GM18868 (cell line): ENCODE measurements around the gene LHX4.

Source experiments
- ATAC-seq: cut with Tn5 transposase; IDR thresholded peaks from one replicate; pipeline ENCODE4 v1.9.1; 2021; ENCODE audit warnings: mild to moderate bottlenecking, moderate library complexity; ENCODE audit not compliant: unreplicated experiment

LHX4 gene

DNA sequence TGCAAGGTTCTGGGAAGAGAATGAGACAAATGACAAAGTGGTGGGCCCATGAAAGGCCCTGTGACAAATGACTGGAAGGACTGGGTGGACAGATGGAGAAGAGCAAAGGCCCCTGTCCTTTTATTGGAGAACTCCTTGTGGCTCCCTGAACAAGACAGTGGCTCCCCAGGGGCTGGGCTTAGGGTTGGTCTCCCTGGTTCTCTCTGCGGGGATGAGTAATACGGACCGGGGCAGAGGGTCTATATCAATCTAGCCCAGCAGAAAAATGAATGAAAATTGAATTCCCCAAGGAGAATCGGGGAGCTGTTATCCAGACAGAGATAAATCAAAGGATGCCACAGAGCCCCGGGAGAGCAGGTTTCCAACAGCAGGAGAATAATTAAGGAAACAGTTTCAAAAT lies 5.2 kb upstream of the LHX4 start:
- no peak for ATAC-seq

DNA sequence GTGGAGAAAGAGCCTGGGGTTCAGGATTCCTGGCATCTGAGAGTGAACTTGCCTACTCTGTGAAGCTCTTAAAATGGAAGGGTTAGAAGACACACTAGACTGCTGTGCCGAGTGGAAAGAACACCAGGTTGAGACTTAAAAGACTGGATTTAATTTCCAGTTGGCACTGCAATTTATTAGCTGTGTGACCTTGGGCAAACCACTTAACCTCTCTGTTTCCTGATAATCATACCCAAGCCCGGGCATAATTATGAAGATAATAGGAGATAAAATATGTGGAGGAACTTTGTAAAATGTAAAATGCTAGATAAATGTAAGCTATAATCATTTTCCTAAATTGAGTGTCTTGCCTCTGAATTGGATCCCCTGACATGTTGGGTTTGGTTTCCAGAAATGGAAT lies 4.7 kb upstream of the LHX4 start:
- no peak for ATAC-seq

GRCh38 chr1:180227861-180228647 lies 2.0 kb upstream of the LHX4 start:
- no peak for ATAC-seq

- ATAC-seq, result no peak
Observed at GRCh38 chr1:180228648-180229482, 1.2 kb upstream of the LHX4 start.

DNA sequence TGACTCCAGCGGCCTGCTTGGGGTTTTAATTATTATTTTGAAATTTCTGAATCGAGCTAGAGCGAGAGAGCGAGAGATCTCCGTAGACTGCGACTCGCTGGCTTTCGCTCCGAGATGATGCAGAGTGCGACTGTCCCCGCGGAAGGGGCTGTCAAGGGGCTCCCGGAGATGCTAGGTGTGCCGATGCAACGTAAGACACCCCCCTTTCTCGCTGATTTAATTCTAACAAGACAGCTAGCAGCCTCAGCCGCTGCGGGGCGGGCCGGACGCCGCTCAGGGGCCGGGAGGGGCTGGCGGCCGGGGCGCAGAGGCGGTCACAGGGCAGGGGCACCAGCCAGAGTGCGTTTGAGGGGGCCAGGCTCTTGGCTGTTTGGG lies 339 bp downstream of the LHX4 start:
- ATAC-seq, result no peak

DNA sequence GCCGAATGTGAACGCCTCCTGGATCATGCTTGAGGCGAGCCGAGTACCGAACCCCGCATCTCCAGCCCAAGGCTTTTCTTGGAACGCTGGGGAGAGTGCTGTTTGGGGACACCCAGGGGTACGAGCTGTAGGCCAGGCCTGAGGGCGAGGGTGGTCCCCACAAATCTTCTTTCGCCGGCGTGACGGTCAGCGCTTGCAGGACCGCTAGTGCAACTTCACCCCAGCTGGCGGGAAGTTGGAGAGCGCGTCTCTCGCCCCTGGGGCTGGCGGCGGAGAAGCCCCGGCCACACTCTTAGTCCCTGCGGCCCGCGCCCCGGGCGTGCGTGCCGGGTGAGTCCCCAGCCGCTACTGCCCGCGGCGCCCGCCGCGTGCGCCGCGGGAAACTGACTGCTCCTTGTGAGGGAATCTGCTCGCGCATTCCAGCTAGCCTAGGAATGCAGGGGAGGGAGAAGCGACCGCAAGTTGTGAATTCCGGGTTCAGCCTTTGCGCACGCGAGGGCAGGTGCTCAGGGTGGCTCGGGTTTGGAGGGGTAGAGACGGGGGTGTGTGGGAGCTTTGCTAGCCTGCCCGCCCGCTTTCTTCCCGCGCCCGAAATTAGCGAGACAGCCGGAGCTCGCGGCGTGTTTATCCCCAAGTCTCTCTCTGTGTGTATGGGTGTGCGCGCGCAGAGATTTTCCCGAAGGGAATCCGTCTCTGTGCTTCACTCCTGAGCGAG lies 884 bp downstream of the LHX4 start:
- ATAC-seq, result no peak

DNA sequence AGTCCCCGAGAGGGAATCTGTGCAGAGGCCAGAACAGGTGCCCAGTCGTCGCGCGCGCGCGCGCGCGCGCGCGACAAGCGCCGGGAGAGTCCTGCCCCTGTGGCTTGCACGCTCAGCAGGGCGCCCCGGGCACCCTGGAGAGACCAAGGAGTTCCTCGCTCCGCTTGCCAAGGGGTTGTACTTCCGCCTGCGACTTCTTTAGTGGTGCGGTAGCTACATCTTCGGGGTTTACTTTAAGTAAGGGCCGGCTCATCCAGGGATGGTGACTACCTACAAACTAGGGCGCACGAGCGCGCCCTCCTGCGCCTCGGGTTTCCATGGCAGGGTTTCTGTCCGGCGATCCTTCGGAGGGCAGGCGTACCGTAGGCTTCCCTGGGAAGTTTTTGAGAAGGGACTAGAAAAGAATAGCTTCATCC lies 1.4 kb downstream of the LHX4 start:
- ATAC-seq, result no peak

DNA sequence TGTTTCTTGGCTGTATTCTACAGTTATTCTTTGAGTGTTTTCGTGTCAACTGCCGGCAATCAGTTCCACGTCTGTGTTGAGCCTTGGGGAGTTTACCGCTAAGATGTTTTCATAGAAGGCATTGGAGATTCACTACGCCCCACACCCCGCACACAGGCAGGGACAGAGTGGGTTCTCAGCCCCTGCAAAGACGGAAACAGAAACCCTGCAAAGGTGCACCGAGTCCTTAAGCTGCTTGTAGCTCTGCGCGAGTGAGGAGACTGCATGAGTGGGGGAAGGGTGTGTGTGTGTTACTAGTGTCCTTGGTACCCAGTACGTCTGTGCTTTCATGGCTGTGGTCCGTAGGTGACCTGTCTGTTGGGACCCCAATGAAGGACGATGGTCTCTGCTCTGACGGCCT lies 1.9 kb downstream of the LHX4 start:
- no peak for ATAC-seq

- no peak for ATAC-seq
Observed at GRCh38 chr1:180232521-180233043, 2.5 kb downstream of the LHX4 start.

- no peak for ATAC-seq
Observed at GRCh38 chr1:180233191-180234011, 3.3 kb downstream of the LHX4 start.

GRCh38 chr1:180234369-180235076 lies 4.5 kb downstream of the LHX4 start:
- no peak for ATAC-seq

- no peak for ATAC-seq
Observed at GRCh38 chr1:180235077-180235501, 5.0 kb downstream of the LHX4 start.

GRCh38 chr1:180235502-180236239 lies 5.6 kb downstream of the LHX4 start:
- ATAC-seq, result no peak

DNA sequence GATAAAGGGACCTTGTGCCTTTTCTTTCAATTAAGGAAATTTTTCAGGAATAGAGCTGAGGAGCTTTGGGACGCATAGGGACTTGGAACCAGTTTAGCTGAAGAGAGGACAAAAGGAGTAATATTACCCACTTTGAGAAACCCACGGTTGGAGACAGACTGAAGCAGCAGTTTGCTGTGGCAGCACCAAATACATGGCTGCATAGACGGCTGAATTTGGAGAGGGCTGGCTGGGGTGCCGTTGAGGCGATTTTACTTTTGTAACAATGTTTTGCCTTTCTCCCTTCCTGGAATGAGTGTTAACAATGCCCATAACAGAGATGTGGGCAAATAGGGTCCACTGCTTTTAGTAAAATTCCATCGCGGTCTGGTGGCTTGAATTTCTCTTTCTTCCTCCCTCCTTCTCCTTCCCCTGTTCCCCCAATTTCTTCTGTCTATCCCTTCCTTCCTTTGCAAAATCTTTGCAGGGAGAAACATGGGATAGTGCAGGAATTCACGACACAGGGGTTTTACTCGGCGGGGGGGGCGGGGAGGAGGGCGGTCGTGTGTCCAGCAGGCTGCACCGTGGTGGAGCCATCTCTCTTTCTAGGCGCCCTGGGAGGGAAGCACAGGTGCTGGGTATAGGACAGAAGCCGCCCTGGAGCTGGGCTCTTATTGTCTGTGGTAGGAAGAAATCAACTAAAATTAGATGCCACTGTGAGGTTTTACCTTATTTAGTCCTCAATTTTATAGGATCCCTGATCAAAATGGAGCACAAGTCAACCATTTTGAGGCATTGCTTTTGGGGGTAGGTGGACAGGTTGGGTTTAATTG lies 6.8 kb downstream of the LHX4 start:
- ATAC-seq, result no peak

DNA sequence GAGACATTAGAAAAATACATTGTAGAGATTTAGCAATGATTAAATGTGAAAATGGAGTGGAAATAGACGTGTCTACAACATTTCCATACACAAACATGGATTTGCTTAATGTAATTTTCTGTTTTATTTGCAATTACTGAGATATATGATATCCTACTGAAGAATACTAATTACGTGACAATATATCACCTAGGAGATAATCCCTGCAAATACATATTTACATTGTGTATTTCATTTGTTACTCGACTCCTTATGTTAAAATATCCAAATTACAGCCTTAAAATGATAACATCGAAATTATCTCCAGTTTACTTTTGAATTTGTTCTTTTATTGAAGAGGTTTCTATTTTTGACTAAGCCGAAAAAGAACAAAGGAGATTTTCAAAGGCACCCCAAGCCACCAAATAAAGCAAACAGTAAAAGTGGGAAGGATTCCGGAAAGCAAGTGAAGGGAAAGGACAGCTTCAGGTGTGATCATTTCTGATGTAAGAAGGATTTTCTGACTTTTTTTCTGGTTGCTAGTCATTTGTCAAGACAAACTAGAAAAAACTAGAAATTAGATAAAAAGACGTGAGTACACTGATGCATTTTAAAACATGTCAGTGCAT lies 7.9 kb downstream of the LHX4 start:
- ATAC-seq, result no peak

- ATAC-seq, result no peak
Observed at GRCh38 chr1:180238675-180239074, 8.6 kb downstream of the LHX4 start.

DNA sequence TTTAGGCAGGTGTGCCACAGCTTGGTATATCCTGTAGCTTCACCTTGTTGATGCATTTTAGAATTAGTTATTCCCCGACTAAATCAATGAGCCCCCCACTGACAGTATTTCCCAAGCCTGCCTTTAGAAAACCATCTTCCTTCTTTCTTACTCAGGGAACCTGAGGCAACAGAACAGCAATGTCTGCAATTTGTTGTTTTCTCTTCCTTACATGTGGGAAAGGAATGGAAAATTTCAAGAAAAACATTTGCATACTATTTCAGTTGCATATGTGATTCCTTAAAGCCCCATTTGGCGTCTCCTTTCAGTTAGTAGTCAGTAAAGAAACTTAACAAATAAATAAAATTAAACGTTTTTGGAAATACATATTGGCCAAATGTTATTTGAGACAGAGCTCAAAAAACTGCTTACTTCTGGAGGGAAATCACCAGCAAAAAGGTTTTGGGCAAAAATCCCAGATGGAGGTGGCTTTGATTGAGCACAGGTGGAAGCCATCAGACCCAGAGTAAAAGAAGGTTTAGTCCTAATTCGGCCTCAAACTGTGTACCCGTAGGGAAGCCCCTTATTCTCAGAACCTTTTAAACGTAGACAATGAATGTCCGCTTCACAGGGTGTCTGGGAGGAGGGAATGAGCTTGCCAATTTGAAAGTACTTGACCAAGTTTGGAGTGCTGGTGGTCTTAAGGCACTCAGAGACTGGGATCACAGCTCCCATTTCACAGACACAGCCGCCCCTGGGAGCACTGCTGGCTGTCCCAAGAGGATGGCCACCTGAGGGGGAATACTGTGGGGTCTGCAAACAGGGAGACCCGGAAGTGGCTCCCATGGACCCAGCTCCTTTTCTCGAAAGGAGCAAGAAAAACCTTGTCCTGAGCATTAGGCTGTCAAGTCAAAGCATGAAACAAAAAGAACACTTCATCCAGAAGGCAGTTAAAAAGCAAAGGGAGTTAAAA lies 9.4 kb downstream of the LHX4 start:
- no peak for ATAC-seq
